IMR-90 (cell line): Measurements from ENCODE around the gene ARMC8. TPM values are rescaled to one million over a fixed set of nuclear protein-coding genes. Genes with fewer than 3 reads are reported as not detected.

Experiments
- ATAC-seq: fragments of 200-7000 bp; cut with Tn5 transposase; 2 replicates; pipeline ENCODE4 v1.9.1; 2020; ENCODE audit warnings: low read depth, mild to moderate bottlenecking, moderate library complexity
- BruUV-seq: library from RNA; stranded (reverse); fragments of 400-500 nt; replicated peaks from 2 replicates; lab custom pipeline; 2021; lab: Mats Ljungman, UMichigan
- CTCF ChIA-PET: fragments of 300-600 bp; formaldehyde crosslinking; extraction: SDS; loops from one replicate; lab custom pipeline; 2021; ENCODE audit warnings: antibody characterized with exemption; lab: Yijun Ruan, JAX
- POLR2A ChIA-PET: fragments of 300-600 bp; sonication (Branson Sonifier 250); formaldehyde crosslinking; loops from one replicate; lab custom pipeline; 2022; ENCODE audit warnings: antibody characterized with exemption; ENCODE audit not compliant: unreplicated experiment; lab: Charles Lee
- DNase-seq: peaks from one replicate; pipeline ENCODE4 v3.0.0; 2013
- H2AFZ ChIP-seq: replicated peaks from 2 replicates; pipeline ENCODE3; 2013; ENCODE audit warnings: low read length, mild to moderate bottlenecking; ENCODE audit not compliant: poor library complexity
- H2AK5ac ChIP-seq: 2 replicates; pipeline ENCODE4 v1.6.1; 2013; ENCODE audit warnings: low read depth, low read length, inconsistent platforms
- H2AK9ac ChIP-seq: replicated peaks from 2 replicates; pipeline ENCODE3; 2013; ENCODE audit warnings: mild to moderate bottlenecking, low read depth, low read length, moderate library complexity; ENCODE audit not compliant: poor library complexity
- H2BK120ac ChIP-seq: 2 replicates; pipeline ENCODE4 v1.6.1; 2013; ENCODE audit warnings: low read depth, low read length, inconsistent platforms
- H2BK15ac ChIP-seq: 3 replicates; pipeline ENCODE4 v1.6.1; 2013; ENCODE audit warnings: low read depth, low read length, inconsistent platforms
- H2BK20ac ChIP-seq: 2 replicates; pipeline ENCODE4 v1.6.1; 2013; ENCODE audit warnings: low read depth, mild to moderate bottlenecking, inconsistent platforms, low read length, moderate library complexity
- H2BK5ac ChIP-seq: 2 replicates; pipeline ENCODE4 v1.6.1; 2013; ENCODE audit warnings: mild to moderate bottlenecking, low read depth, low read length, inconsistent platforms; ENCODE audit not compliant: poor library complexity, severe bottlenecking
- H3K14ac ChIP-seq: replicated peaks from 2 replicates; pipeline ENCODE4 v1.6.1; 2013; ENCODE audit warnings: low read depth, low read length, inconsistent platforms
- H3K18ac ChIP-seq: 2 replicates; pipeline ENCODE4 v1.6.1; 2013; ENCODE audit warnings: low read depth, low read length, control low read depth
- H3K23ac ChIP-seq: 2 replicates; pipeline ENCODE4 v1.6.1; 2013; ENCODE audit warnings: low read depth, low read length, inconsistent platforms
- H3K27ac ChIP-seq: 2 replicates; pipeline ENCODE4 v1.5.1; 2013; ENCODE audit warnings: mild to moderate bottlenecking, control low read depth, low read length; ENCODE audit not compliant: insufficient read depth
- H3K27me3 ChIP-seq: 2 replicates; pipeline ENCODE4 v1.6.1; 2013; ENCODE audit warnings: low read length; ENCODE audit not compliant: control insufficient read depth, insufficient read depth
- H3K36me3 ChIP-seq: 2 replicates; pipeline ENCODE4 v1.6.1; 2013; ENCODE audit warnings: low read length, mixed read lengths; ENCODE audit not compliant: control insufficient read depth, insufficient read depth
- H3K4ac ChIP-seq: 2 replicates; pipeline ENCODE4 v1.6.1; 2013; ENCODE audit warnings: low read depth, low read length, inconsistent platforms
- H3K4me1 ChIP-seq: 2 replicates; pipeline ENCODE4 v1.6.1; 2013; ENCODE audit warnings: low read length, mixed read lengths; ENCODE audit not compliant: control insufficient read depth, insufficient read depth
- H3K4me2 ChIP-seq: 2 replicates; pipeline ENCODE4 v1.6.1; 2013; ENCODE audit warnings: low read depth, mild to moderate bottlenecking, control low read depth, low read length, moderate library complexity
- H3K4me3 ChIP-seq: 2 replicates; pipeline ENCODE4 v1.5.1; 2013; ENCODE audit warnings: low read depth, mild to moderate bottlenecking, control low read depth, low read length, moderate library complexity; ENCODE audit not compliant: insufficient read depth
- H3K56ac ChIP-seq: 2 replicates; pipeline ENCODE4 v1.6.1; 2013; ENCODE audit warnings: low read length, inconsistent platforms; ENCODE audit not compliant: insufficient read depth; ENCODE audit errors: extremely low read depth
- H3K79me1 ChIP-seq, 2 experiments: 2 replicates each; pipeline ENCODE4 v1.6.1; 2013; ENCODE audit warnings: low read length in 2 of 2, inconsistent platforms in 1 of 2, low read depth in 1 of 2
- H3K9ac ChIP-seq: 2 replicates; pipeline ENCODE4 v1.6.1; 2013; ENCODE audit warnings: low read depth, low read length, control low read depth
- H3K9me1 ChIP-seq: 2 replicates; pipeline ENCODE4 v1.6.1; 2013; ENCODE audit warnings: low read length, inconsistent platforms; ENCODE audit not compliant: insufficient read depth
- H3K9me3 ChIP-seq: 2 replicates; pipeline ENCODE4 v1.6.1; 2013; ENCODE audit warnings: low read length; ENCODE audit not compliant: control insufficient read depth, insufficient read depth
- H4K20me1 ChIP-seq: 2 replicates; pipeline ENCODE4 v1.6.1; 2013; ENCODE audit warnings: low read length, inconsistent platforms; ENCODE audit not compliant: insufficient read depth
- H4K5ac ChIP-seq: 2 replicates; pipeline ENCODE4 v1.6.1; 2013; ENCODE audit warnings: mild to moderate bottlenecking, low read depth, low read length, control low read depth
- H4K8ac ChIP-seq, 2 experiments: 2 replicates each; pipeline ENCODE4 v1.6.1; 2013; ENCODE audit warnings: low read depth in 2 of 2, low read length in 2 of 2, control low read depth in 1 of 2, inconsistent platforms in 1 of 2
- H4K91ac ChIP-seq: 2 replicates; pipeline ENCODE4 v1.6.1; 2013; ENCODE audit warnings: low read depth, low read length, inconsistent platforms; ENCODE audit not compliant: insufficient read depth
- CEBPB ChIP-seq: IDR thresholded peaks from 2 replicates; pipeline ENCODE4 v1.6.1; 2012; ENCODE audit warnings: low read depth, low read length, improper control_type of control experiment
- CTCF ChIP-seq: conservative IDR thresholded peaks from 2 replicates; pipeline ENCODE4 v1.5.1; 2012; ENCODE audit warnings: mild to moderate bottlenecking, low read depth, low read length, improper control_type of control experiment
- FOS ChIP-seq: fragments of 150-350 bp; IDR thresholded peaks from 2 replicates; pipeline ENCODE4 v1.6.1; 2016; ENCODE audit warnings: low read depth, low read length
- MAFK ChIP-seq: IDR thresholded peaks from 2 replicates; pipeline ENCODE4 v1.6.1; 2012; ENCODE audit warnings: low read depth, low read length, improper control_type of control experiment
- MXI1 ChIP-seq: IDR thresholded peaks from 2 replicates; pipeline ENCODE4 v1.6.1; 2012; ENCODE audit warnings: low read depth, mild to moderate bottlenecking, low read length, moderate library complexity, borderline replicate concordance
- NFE2L2 ChIP-seq: fragments of 150-350 bp; IDR thresholded peaks from 2 replicates; pipeline ENCODE4 v1.6.1; 2016; ENCODE audit warnings: low read depth, mild to moderate bottlenecking, low read length
- POLR2A ChIP-seq: IDR thresholded peaks from 2 replicates; pipeline ENCODE4 v1.6.1; 2012; ENCODE audit warnings: mild to moderate bottlenecking, low read depth, low read length
- RCOR1 ChIP-seq: IDR thresholded peaks from 2 replicates; pipeline ENCODE4 v1.6.1; 2012; ENCODE audit warnings: mild to moderate bottlenecking, low read length, improper control_type of control experiment; ENCODE audit not compliant: insufficient replicate concordance
- RFX5 ChIP-seq: IDR thresholded peaks from 2 replicates; pipeline ENCODE4 v1.8.0; 2012; ENCODE audit warnings: low read depth, mild to moderate bottlenecking, low read length, moderate library complexity
- SMC3 ChIP-seq: fragments of 150-350 bp; IDR thresholded peaks from 2 replicates; pipeline ENCODE4 v1.6.1; 2016; ENCODE audit warnings: low read depth, mild to moderate bottlenecking, antibody characterized with exemption, low read length, moderate library complexity
- USF2 ChIP-seq: fragments of 150-350 bp; IDR thresholded peaks from 2 replicates; pipeline ENCODE4 v1.6.1; 2017; ENCODE audit warnings: mild to moderate bottlenecking, antibody characterized with exemption, low read length, low read depth
- WGBS, 2 experiments: methylation state at CpG; one replicate each; pipeline versions ENCODE4 v1.1.5 to v1.1.7; 2013; ENCODE audit warnings: missing lambda C conversion rate in 2 of 2; ENCODE audit not compliant: insufficient read length in 1 of 2; ENCODE audit errors: extremely low coverage in 2 of 2; 5-methylcytosine and 5-hydroxymethylcytosine counted together
- dilution Hi-C: fragments of 300-500 bp; cut with HindIII; formaldehyde crosslinking; loops from one replicate; pipeline ENCODE4 v1.14.3; 2018; ENCODE audit warnings: low sequenced_read_pairs; ENCODE audit not compliant: unreplicated experiment
- in situ Hi-C: fragments of 300-500 bp; cut with MboI; formaldehyde crosslinking; loops from 3 replicates; pipeline ENCODE4 v1.14.3; 2019; ENCODE audit warnings: low sequenced_read_pairs, inconsistent platforms, mixed read lengths
- intact Hi-C: fragments of 100-400 bp; cut with micrococcal nuclease; formaldehyde crosslinking; loops from 2 replicates; pipeline ENCODE4 v1.10.0; 2022
- polyA plus RNA-seq, 3 experiments: library from polyadenylated mRNA; depleted of rRNA; stranded (reverse); fragments of >200 nt; gene quantifications; 2 replicates each; pipeline ENCODE4 v1.2.3, GENCODE V29; 2012; ENCODE audit warnings: low replicate concordance in 1 of 3
- total RNA-seq: library from RNA; depleted of rRNA; stranded (reverse); fragments of >200 nt; gene quantifications from 2 replicates; pipeline ENCODE4 v1.2.3, GENCODE V29; 2012

The ARMC8 gene
- total and polyA plus RNA-seq, 2 of the 4 experiments (the other 2 are of a cell fraction), result 39.1 to 75.1 TPM

GRCh38 chr3:138281561-138281960 lies 94.5 kb downstream of the ARMC8 start:
- CTCF ChIA-PET, result no interaction called here
- in situ Hi-C loops, result no loop called here

More at GRCh38 chr3:138281561-138281960, 94.5 kb downstream of the ARMC8 start:
- no peaks in the 10 kb centered on the region for H3K79me1 ChIP-seq
- H2BK20ac ChIP-seq, result no peak overlapping the region
- H2BK120ac ChIP-seq, result no peak overlapping the region
- peaks cover 14% of the 10 kb centered on the region for H3K36me3 ChIP-seq
- no peak overlapping the region for H3K4me3 ChIP-seq
- no peak overlapping the region for H4K91ac ChIP-seq
- intact Hi-C loops, result no loop called here
- H3K4me2 ChIP-seq, result no peak overlapping the region
- H4K8ac ChIP-seq, result no peak overlapping the region
- no peaks in the 10 kb centered on the region for H3K27me3 ChIP-seq
- no CpG with 5 or more reads among the region's 3 CpGs for WGBS, 2 experiments
- no peaks in the 10 kb centered on the region; the same call in 1 of the 2 replicates for H3K9me1 ChIP-seq
- H3K9me3 ChIP-seq, result no peaks in the 10 kb centered on the region
- no peak overlapping the region for H3K56ac ChIP-seq
- H2AFZ ChIP-seq, result no peak overlapping the region
- H3K18ac ChIP-seq, result no peak overlapping the region
- no peak overlapping the region for H3K27ac ChIP-seq
- no peak overlapping the region for H3K23ac ChIP-seq
- H2BK5ac ChIP-seq, result no peak overlapping the region
- no peak overlapping the region for H3K4ac ChIP-seq
- no peak for TF ChIP-seq POLR2A
- no peak for TF ChIP-seq MXI1
- TF ChIP-seq USF2, result no peak
- TF ChIP-seq RFX5, result no peak
- TF ChIP-seq SMC3, result no peak
- TF ChIP-seq RCOR1, result no peak
- TF ChIP-seq FOS, result no peak
- TF ChIP-seq CTCF, result no peak
- TF ChIP-seq CEBPB, result no peak
- no peak for TF ChIP-seq MAFK
- TF ChIP-seq NFE2L2, result no peak
- H3K14ac ChIP-seq, result no peak overlapping the region
- no peak overlapping the region for H4K5ac ChIP-seq
- no peak for DNase-seq
- no peaks in the 10 kb centered on the region for H4K20me1 ChIP-seq
- H3K4me1 ChIP-seq, result no peaks in the 10 kb centered on the region
- H2BK15ac ChIP-seq, result no peak overlapping the region
- no peak overlapping the region for H3K9ac ChIP-seq
- no TSS peak for BruUV-seq
- ATAC-seq, result no peak
- no peak overlapping the region for H2AK9ac ChIP-seq
- POLR2A ChIA-PET, result no interaction called here
- no peak overlapping the region for H2AK5ac ChIP-seq
- dilution Hi-C loops, result no loop called here
